ENCODE data around the gene DYNC1LI1. TPM values are rescaled to one million over a fixed set of nuclear protein-coding genes. Genes with fewer than 3 reads are reported as not detected.

Gene DYNC1LI1
- polyA plus RNA-seq, 1 donor (not counting 4 experiments of a cell fraction or from before 2014, with no cell fraction given), result 64.4 TPM

DNA sequence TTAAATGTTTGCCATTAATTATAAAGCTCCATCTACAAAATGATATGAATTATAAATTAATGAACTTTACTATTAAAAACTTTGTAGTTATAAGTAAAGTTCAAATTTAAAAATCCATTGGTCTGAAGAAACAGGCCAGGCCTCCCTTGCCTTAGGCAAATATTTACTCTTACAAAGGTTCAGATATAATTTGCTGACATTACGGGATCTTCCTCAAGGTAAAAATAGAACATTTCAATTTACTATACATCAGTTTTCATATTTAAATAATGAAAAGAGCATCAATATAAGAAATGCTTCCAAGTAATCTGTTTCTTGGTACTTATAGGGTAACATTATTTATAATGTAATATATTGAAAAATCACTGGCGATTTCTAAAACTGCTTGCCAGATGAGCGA lies 71.7 kb downstream of the DYNC1LI1 start:
- DNase-seq (ENCODE audit: low read depth, low spot score), result no peak
- no peak overlapping the region for H3K4me2 ChIP-seq (ENCODE audit: control insufficient read depth, extremely low read depth, insufficient read depth, low read depth, low read length)
- no peaks in the 10 kb centered on the region for H3K9me3 ChIP-seq (ENCODE audit: control insufficient read depth, low read depth, low read length)
- TF ChIP-seq CTCF (optimal IDR thresholded peaks at IDR 0.05 in 1 of 3, IDR thresholded peaks at IDR 0.05 in 1 of 3, conservative IDR thresholded peaks at IDR 0.05 in 1 of 3; ENCODE audit: extremely low read depth in 1 of 3, insufficient read depth in 2 of 3, low read length in 3 of 3), result no peak
- no peak for TF ChIP-seq EZH2 (IDR thresholded peaks at IDR 0.05; ENCODE audit: low read length)
- dilution Hi-C loops (cut with MboI; ENCODE audit: extremely low pct_ligation_motif_present, low sequenced_read_pairs), result no loop called here
- H3K4me3 ChIP-seq (ENCODE audit: control insufficient read depth in 2 of 3, extremely low read depth in 1 of 3, insufficient read depth in 2 of 3, low read depth in 1 of 3, low read length in 3 of 3), result no peak overlapping the region
- H3K27ac ChIP-seq (ENCODE audit: control insufficient read depth, insufficient read depth, low read length), result no peak overlapping the region
- peaks cover 20% of the 10 kb centered on the region for H3K4me1 ChIP-seq (ENCODE audit: control insufficient read depth, extremely low read depth, insufficient read depth, low read length)
- H3K36me3 ChIP-seq (ENCODE audit: control insufficient read depth in 2 of 2, extremely low read depth in 1 of 2, insufficient read depth in 2 of 2, low read length in 2 of 2), result no peaks in the 10 kb centered on the region
- H3K9ac ChIP-seq (ENCODE audit: control insufficient read depth, extremely low read depth, insufficient read depth, low read length), result no peak overlapping the region
- H2AFZ ChIP-seq (ENCODE audit: control insufficient read depth, low read length), result no peak overlapping the region
- H4K20me1 ChIP-seq (ENCODE audit: control insufficient read depth, extremely low read depth, insufficient read depth, low read length), result no peaks in the 10 kb centered on the region
- H3K9me1 ChIP-seq (ENCODE audit: control insufficient read depth, extremely low read depth, insufficient read depth, low read length), result no peaks in the 10 kb centered on the region
- no peak for FAIRE-seq
- peaks cover 48% of the 10 kb centered on the region for H3K79me2 ChIP-seq (ENCODE audit: control insufficient read depth, insufficient read depth, low read length)
- H3K27me3 ChIP-seq (ENCODE audit: control insufficient read depth, extremely low read depth, insufficient read depth, low read length), result no peaks in the 10 kb centered on the region

DNA sequence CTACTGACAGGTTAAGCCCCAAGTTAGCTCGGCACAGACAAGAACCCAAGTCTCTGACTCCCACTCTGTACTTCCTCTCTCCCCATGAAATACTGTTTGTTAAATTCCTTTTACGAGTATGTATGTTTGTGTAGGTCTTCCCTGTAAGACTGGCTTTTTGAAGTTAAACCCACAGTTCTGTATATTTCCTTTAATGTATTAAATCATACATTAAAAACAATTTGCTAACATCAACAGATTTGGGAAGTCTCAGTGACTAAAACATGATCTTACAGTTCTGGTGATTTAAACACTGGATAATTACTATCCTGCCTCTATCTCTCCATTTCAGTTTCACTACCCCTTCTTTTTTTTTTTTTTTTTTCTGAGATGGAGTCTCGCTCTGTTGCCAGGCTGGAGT lies 72.4 kb downstream of the DYNC1LI1 start:
- Histone ChIP-seq H3K4me2 (ENCODE audit: control insufficient read depth, extremely low read depth, insufficient read depth, low read depth, low read length) (no peak overlapping the region), H2AFZ (ENCODE audit: control insufficient read depth, low read length) (no peak overlapping the region), H3K79me2 (ENCODE audit: control insufficient read depth, insufficient read depth, low read length) (peaks cover 55% of the 10 kb centered on the region), H3K9ac (ENCODE audit: control insufficient read depth, extremely low read depth, insufficient read depth, low read length) (no peak overlapping the region), H3K27ac (ENCODE audit: control insufficient read depth, insufficient read depth, low read length) (no peak overlapping the region), H3K27me3 (ENCODE audit: control insufficient read depth, extremely low read depth, insufficient read depth, low read length) (no peaks in the 10 kb centered on the region), H3K9me1 (ENCODE audit: control insufficient read depth, extremely low read depth, insufficient read depth, low read length) (no peaks in the 10 kb centered on the region), H3K4me1 (ENCODE audit: control insufficient read depth, extremely low read depth, insufficient read depth, low read length) (peaks cover 25% of the 10 kb centered on the region), H3K4me3 (ENCODE audit: control insufficient read depth in 2 of 3, extremely low read depth in 1 of 3, insufficient read depth in 2 of 3, low read depth in 1 of 3, low read length in 3 of 3) (no peak overlapping the region), H4K20me1 (ENCODE audit: control insufficient read depth, extremely low read depth, insufficient read depth, low read length) (no peaks in the 10 kb centered on the region), H3K36me3 (ENCODE audit: control insufficient read depth in 2 of 2, extremely low read depth in 1 of 2, insufficient read depth in 2 of 2, low read length in 2 of 2) (no peaks in the 10 kb centered on the region), H3K9me3 (ENCODE audit: control insufficient read depth, low read depth, low read length) (no peaks in the 10 kb centered on the region)
- TF ChIP-seq EZH2 (IDR thresholded peaks at IDR 0.05; ENCODE audit: low read length) (no peak), CTCF (optimal IDR thresholded peaks at IDR 0.05 in 1 of 3, IDR thresholded peaks at IDR 0.05 in 1 of 3, conservative IDR thresholded peaks at IDR 0.05 in 1 of 3; ENCODE audit: extremely low read depth in 1 of 3, insufficient read depth in 2 of 3, low read length in 3 of 3) (no peak)
- DNase-seq (ENCODE audit: low read depth, low spot score) (no peak), FAIRE-seq (no peak)
- dilution Hi-C loops (cut with MboI; ENCODE audit: extremely low pct_ligation_motif_present, low sequenced_read_pairs), result no loop called here
